IPS-NIHi7 (cell line): ENCODE results near the gene ATP5MC2.
"Not testable (repeated sequence)": the region's sequence is repeated elsewhere in the genome, so short reads cannot be mapped to it uniquely, and the experiment has no call there.

ENCODE experiments used
- DNase-seq: peaks from one replicate; pipeline ENCODE4 v3.0.0; 2012; ENCODE audit warnings: mixed read lengths; ENCODE audit errors: extremely low spot score

Gene ATP5MC2

DNA sequence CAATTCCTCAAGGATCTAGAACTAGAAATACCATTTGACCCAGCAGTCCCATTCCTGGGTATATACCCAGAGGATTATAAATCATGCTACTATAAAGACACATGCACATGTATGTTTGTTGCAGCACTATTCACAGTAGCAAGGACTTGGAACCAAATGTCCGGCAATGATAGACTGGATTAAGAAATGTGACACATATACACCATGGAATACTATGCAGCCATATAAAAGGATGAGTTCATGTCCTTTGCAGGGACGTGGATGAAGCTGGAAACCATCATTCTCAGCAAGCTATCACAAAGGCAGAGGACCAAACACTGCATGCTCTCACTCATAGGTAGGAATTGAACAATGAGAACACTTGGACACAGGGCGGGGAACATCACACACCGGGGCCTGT is 29.6 kb downstream of the ATP5MC2 start:
- DNase-seq = not testable (repeated sequence)

- no peak for DNase-seq
Observed at GRCh38 chr12:53645165-53645564, 30.7 kb downstream of the ATP5MC2 start.

DNA sequence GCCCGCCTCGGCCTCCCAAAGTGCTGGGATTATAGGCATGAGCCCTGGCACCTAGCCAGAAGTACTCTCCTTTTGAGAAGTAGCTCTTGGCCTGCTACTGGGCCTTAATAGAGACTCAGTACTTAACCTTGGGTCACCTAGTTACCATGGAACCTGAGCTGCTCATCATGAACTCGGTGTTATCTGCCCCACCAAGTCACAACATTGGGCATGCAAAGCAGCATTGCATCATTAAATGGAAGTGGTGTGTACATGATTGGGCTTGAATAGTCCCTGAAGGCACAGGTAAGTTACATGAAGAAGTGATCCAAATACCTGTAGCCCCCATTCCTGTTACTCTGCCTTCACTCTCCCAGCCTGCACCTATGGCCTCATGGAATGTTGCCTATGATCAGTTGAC is 31.8 kb downstream of the ATP5MC2 start:
- no peak for DNase-seq

DNA sequence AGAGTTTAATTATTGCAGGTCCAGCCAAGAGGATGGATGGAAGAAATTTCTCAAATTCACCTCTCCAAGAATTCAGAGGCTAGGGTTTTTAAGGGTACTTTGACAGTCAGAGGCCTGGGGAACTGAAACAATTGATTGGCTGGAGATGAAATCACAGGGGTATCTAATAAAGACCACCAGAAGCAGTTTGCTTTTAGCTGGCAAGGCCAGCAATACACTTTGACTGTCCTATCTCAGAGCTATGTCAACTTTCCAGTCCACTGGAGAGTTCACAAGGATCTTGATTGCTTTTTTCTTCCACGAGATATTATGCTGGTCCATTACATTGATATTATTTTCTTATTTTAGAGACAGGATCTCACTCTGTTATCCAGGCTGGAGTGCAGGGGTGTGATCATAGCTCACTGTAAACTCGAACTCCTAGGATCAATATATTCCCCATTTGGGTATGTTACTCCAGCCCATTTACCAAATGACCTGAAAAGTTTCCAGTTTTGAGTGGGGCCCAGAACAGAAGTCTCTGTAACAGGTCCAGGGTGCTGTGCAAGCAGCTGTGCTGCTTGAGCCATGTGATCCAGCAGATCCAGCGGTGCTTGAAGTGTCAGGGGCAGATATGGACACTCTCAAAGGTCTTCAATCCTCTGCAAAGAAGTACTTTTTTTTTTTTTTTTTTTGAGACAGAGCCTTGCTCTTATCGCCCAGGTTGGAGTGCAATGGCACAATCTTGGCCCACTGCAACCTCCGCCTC is 32.5 kb downstream of the ATP5MC2 start:
- no peak for DNase-seq

DNA sequence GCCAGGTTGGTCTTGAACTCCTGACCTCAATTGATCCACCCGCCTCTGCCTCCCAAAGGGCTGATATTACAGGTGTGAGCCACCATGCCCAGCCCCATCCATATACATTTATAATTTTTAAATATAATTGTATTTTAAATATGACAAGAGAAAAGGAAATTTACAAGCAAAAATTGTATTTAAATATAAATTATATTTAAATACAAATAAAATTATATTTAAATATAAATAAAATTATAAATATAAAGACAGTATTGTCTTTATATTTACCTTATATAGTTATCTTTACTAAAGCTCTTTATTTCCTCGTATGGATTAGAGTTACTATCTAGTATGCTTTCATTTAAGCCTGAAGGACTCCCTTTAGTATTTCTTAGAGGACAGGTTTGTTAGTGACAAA is 37.8 kb downstream of the ATP5MC2 start:
- no peak for DNase-seq

DNA sequence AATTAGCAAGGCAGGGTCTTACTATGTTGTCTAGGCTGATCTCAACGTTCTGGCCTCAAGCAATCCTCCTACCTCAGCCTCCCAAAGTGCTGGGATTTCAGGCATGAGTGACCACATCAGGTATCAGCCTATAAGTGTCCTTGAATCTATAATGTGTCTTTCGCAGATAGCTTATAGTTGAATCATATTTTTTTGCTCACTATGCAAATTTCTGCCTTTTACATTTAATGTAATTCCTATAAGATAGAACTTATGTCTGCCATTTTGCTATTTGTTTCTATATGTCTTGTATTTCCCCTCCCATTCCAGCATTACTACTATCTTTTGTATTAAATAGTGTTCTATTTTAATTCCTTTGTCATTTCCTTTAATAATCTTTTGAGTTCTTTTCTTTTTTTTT is 39.2 kb downstream of the ATP5MC2 start:
- DNase-seq = no peak

DNA sequence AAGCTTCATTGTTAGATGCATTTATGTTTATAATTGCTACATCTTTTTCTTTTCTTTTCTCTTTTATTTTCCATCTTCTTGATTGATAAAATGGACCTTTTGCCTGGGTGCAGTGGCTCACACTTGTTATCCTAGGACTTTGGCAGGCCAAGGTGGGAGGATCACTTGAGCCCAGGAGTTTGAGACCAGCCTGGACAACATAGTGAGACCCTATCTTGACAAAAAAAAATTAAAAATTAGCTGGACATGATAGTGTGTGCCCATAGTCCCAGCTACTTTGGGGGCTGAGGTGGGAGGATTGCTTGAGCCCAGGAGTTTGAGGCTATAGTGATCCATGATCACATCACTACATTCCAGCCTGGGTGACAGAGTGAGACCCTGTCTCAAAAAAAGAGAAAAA is 40.2 kb downstream of the ATP5MC2 start:
- DNase-seq = not testable (repeated sequence)

- DNase-seq = no peak
Observed at GRCh38 chr12:53631721-53632120, 44.2 kb downstream of the ATP5MC2 start.

DNA sequence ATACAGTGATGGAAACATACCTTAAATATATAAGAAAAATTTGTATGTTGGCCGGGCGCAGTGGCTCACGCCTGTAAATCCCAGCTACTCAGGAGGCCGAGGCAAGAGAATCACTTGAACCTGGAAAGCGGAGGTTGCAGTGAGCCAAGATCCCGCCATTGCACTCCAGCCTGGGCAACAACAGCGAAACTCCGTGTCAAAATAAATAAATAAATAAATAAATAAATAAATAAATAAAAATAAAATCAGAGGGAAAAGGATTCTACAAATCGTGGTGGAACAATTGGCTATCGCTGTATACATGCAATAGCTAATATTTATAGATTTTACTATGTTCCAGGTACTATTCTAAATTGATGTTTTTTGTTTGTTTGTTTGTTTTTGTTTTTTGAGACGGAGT is 48.0 kb downstream of the ATP5MC2 start:
- no peak for DNase-seq

GRCh38 chr12:53626702-53627169 is 49.1 kb downstream of the ATP5MC2 start:
- DNase-seq = no peak

DNA sequence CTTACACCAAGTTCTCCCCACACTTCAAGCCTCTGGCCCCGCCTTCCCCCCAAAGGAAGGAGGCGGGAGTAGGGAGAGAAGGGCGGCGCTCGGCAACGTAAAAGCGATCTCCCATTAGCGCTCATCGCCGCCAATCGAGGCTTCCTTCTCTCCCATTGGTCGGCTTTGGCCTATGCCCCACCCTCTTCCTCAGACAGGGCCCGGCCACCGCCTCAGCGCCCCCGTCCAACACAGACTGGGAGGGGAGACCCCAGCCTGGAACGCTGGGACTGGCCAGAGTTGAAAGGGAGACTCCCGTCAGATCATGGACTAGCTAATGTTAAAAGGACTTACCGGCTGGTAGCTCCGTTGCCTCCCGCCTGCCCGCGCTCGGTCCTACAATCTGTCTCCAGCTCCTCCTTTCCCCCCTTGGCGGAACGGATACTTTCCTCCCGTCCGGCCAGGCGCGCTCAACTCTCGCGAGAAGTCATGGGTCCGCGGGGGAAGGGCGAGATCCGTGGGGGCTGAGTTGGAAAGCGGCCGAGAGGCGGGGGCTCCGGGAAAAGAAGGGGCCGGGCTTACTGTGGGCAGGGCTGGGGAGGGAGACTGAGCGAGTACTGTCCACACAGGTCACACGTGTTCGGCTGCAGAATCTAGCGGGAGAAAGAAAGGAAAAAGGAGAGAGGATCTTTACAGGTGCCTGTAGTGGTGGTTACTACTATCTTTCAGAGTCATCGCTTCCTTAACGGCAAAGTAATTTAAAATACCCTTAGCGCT is 49.8 kb downstream of the ATP5MC2 start, which contains the start of gene ATF7:
ATF7 (minus strand) TSS at position 437 of the 756 bp plus-strand sequence. CDS start 25,382 bp downstream, outside the sequence.
- peak; percentile 98 for DNase-seq

DNA sequence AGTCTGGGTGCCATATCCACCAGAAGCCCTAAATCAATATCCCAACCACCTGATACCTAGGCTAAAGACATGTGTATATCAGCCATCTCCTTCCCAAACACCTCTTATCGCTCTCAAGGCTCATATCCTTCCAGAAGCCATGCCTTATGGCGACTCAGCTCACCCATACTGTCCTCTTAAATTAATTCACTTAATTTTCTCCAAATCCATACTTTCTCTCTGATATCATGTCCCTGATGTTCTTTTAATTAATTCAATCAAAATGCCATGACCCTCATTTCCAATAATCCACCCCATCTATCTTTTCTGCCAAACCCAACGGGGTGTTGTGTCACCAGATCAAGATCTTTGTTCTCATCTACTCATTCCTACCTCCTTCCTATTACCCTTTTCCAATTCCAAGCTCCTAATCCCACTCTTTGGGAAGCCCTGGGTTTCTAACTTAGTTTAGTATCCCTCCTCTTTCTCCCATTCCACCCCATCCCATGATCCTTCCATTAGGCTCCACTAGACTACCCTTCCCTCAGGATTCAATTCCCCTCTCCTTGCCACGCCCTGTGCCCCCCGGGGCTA is 50.4 kb downstream of the ATP5MC2 start:
- DNase-seq = no peak

- DNase-seq = no peak
Observed at GRCh38 chr12:53624956-53625355, 50.9 kb downstream of the ATP5MC2 start.

- DNase-seq = no peak
Observed at GRCh38 chr12:53624458-53624857, 51.4 kb downstream of the ATP5MC2 start.

DNA sequence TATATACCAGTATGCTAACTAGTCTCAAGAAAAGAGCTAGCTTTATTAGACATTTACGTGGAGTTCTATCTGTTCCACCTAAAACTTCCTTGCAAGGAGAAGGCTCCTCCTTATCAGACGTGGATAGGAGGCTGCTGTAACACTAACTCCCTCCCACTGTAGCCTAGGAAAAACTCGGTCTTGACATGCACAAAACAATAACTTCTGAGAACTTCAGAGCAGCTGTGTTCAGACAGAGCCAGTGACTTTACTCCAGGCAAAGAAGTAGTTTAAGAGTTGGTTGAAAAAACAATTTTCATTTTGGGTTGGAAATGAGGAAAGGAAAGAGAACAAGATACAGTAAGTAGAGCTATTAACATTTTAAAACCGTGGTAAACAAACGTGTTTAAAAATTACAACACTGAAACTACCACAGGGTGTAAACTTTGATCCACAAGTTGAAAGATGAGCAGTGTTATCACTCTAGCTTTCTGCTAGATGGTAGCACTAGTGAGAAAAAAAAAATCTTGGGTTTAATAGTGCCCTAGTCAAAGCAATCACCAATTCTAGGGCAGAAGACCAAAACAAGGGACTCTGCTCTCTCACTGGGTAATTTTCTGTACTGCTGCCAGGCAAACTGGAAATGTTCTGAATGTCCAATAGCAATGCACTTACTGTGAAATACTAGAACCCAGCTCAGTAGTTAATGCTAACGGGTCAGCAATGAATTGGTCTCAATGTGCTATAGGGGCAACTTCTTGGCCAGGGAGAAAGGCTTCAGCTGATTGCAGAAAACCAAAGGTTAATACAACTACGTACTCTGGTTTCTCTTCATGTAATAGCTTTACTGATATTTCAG is 52.1 kb downstream of the ATP5MC2 start:
- DNase-seq = no peak

DNA sequence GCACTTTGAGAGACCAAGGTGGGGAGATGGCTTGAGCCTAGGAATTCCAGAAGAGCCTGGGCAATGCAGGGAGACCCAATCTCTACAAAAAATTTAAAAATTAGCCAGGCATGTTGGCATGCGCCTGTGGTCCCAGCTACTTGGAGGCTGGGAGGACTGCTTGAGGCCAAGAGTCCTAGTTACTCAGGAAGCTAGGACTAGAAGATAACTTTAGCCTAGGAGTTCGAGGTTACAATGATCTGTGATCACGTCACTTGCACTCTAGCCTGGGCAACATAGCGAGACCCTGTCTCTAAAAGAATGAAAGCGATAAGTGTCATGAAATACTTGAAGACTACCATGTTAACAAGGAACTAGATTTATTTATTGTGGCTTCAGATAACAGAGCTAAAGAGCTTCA is 53.2 kb downstream of the ATP5MC2 start:
- DNase-seq = no peak

GRCh38 chr12:53618275-53618674 is 57.6 kb downstream of the ATP5MC2 start:
- DNase-seq = no peak

DNA sequence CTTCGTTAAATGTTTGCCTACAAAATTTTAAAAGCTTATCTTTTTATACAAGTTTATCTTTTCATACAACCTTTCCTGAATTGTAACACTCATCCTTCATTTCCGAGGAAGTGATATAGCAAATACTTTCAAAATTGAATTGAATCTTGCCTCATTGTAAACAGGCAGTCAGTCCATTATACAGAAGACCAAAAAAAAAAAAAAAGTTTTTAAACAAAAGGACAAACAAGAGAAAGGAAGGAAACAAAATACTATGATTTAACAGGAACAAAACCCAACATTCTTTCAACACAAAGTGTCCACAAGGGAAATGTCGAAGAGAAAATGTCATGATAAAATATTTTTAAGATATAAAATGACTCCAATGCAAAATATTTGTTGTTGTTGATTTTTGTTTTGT is 58.2 kb downstream of the ATP5MC2 start:
- DNase-seq = no peak

DNA sequence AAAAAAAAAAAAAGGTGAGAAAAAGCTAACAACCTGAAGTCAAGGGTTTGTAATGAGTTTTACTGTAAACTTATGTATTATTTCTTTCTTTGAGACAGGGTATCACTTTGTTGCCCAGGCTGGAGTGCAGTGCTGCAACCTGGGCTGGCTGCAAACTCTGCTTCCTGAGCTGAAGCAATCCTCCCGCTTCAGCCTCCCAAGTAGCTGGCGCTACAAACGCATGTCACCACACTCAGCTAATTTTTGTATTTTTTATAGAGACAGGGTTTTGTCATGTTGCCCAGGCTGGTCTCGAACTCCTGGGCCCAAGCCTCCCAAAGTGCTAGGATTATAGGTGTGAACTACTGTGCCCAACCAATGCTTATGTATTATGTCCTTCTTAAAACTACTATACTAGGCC is 58.9 kb downstream of the ATP5MC2 start:
- no peak for DNase-seq
